ENCODE measurements around the gene CYTIP.
"Not testable (repeated sequence)": the region's sequence is repeated elsewhere in the genome, so short reads cannot be mapped to it uniquely, and the experiment has no call there.

Gene CYTIP

DNA sequence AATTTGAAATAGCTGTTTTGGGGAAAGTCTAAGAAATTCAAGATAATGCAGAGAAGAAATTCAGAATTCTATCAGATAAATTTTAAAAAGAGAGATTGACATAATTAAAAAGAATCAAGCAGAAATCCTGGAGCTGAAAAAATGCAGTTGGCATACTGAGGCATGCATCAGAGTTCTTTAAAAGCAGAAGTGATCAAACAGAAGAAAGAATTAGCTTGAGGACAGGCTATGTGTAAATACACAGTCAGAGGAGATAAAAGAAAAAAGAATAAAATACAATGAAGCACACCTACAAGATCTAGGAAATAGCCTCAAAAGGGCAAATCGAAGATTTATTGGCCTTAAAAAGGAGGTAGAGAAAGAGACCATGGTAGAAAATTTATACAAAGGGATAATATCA, 57.1 kb downstream of the CYTIP start:
- Histone ChIP-seq H3K9ac (ENCODE audit: low read length) (no peak overlapping the region), H3K4me1 (ENCODE audit: control insufficient read depth, insufficient read depth, low read length) (no peaks in the 10 kb centered on the region), H3K36me3 (ENCODE audit: control insufficient read depth, insufficient read depth, low read length) (no peaks in the 10 kb centered on the region), H3K9me3 (ENCODE audit: control insufficient read depth, low read length) (no peaks in the 10 kb centered on the region), H3K4me3 (ENCODE audit: low read length) (no peak overlapping the region), H3K27me3 (ENCODE audit: control insufficient read depth, insufficient read depth, low read length) (no peaks in the 10 kb centered on the region)

DNA sequence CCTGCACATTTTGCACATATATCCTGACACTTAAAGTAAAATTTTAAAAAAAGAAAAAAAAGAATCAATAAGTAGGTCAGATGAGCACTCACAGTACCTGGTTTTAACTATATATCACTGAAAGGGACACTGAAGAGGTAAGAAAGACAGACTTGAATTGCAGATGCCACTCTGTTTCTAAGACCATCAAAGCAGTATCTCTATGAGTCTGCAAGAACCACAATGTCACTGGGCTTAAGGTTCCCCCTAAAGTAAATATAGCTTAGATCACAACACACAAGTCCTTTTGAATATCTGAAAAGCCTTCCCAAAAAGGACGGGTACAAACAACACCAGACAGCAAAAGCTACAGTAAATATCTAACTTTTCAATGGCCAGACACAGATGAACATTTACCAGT, 57.6 kb downstream of the CYTIP start:
- Histone ChIP-seq H3K9me3 (ENCODE audit: control insufficient read depth, low read length) (no peaks in the 10 kb centered on the region), H3K4me3 (ENCODE audit: low read length) (no peak overlapping the region), H3K27me3 (ENCODE audit: control insufficient read depth, insufficient read depth, low read length) (no peaks in the 10 kb centered on the region), H3K9ac (ENCODE audit: low read length) (no peak overlapping the region), H3K4me1 (ENCODE audit: control insufficient read depth, insufficient read depth, low read length) (no peaks in the 10 kb centered on the region), H3K36me3 (ENCODE audit: control insufficient read depth, insufficient read depth, low read length) (no peaks in the 10 kb centered on the region)

DNA sequence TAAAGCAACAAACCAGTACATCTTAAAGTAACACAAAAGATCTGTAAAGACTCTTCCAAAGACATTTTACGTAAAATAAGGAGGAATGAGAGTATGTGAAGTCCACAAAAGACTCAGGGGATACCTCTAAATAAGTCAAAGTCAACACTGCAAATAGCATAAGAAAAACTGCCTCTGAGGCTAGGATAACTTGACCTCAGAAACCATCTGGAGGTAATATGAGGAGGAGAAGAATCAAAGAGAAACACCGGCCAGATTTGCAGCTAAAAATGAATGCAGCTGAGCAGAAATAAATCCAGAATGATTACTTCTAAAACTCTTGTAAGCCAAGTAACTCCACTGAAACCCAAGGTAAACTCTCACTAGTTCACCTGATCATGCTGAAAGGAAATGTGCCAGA, 66.0 kb downstream of the CYTIP start:
- Histone ChIP-seq H3K27me3 (ENCODE audit: control insufficient read depth, insufficient read depth, low read length) (no peaks in the 10 kb centered on the region), H3K4me1 (ENCODE audit: control insufficient read depth, insufficient read depth, low read length) (no peaks in the 10 kb centered on the region), H3K9me3 (ENCODE audit: control insufficient read depth, low read length) (peaks cover 5% of the 10 kb centered on the region), H3K9ac (ENCODE audit: low read length) (no peak overlapping the region), H3K4me3 (ENCODE audit: low read length) (no peak overlapping the region), H3K36me3 (ENCODE audit: control insufficient read depth, insufficient read depth, low read length) (no peaks in the 10 kb centered on the region)

DNA sequence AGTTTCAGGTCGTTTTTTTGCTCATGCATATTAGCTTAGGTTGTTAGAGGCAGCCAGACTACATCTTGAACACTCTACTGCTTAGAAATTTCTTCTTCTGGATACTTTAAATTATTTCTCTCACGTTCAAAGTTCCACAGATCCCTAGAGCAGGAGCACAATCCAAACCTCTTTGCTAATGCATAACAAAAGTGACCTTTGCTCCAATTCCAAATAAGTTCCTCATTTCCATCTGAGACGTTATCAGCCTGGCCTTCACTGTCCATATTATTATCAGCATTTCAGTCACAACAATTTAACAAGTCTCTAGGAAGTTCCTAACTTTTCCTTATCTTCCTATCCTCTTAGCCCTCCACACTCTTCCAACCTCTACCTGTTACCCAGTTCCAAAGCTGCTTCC, 67.8 kb downstream of the CYTIP start:
- peaks cover 5% of the 10 kb centered on the region for H3K9me3 ChIP-seq (ENCODE audit: control insufficient read depth, low read length)
- no peaks in the 10 kb centered on the region for H3K4me1 ChIP-seq (ENCODE audit: control insufficient read depth, insufficient read depth, low read length)
- no peaks in the 10 kb centered on the region for H3K36me3 ChIP-seq (ENCODE audit: control insufficient read depth, insufficient read depth, low read length)
- no peak overlapping the region for H3K4me3 ChIP-seq (ENCODE audit: low read length)
- H3K9ac ChIP-seq (ENCODE audit: low read length): no peak overlapping the region
- no peaks in the 10 kb centered on the region for H3K27me3 ChIP-seq (ENCODE audit: control insufficient read depth, insufficient read depth, low read length)

DNA sequence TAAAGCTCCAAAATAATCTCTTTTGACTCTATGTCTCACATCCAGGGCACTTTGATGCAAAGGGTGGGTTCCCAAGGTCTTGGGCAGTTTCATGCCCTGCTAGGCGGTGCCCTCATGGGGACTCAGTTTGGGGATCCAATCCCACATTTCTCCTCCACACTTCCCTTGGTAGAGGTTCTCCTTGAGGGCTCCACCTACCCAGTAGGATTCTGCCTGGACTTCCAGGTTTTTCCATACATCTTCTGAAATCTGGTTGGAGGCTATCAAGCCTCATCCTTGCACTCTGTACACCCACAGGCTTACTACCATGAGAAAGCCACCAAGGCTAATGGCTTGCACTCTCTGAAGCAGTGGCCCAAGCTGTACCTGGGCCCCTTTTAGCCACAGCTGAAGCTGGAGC, 68.5 kb downstream of the CYTIP start:
- Histone ChIP-seq H3K27me3 (ENCODE audit: control insufficient read depth, insufficient read depth, low read length) (no peaks in the 10 kb centered on the region), H3K9ac (ENCODE audit: low read length) (no peak overlapping the region), H3K4me1 (ENCODE audit: control insufficient read depth, insufficient read depth, low read length) (no peaks in the 10 kb centered on the region), H3K36me3 (ENCODE audit: control insufficient read depth, insufficient read depth, low read length) (no peaks in the 10 kb centered on the region), H3K9me3 (ENCODE audit: control insufficient read depth, low read length) (peaks cover 5% of the 10 kb centered on the region), H3K4me3 (ENCODE audit: low read length) (no peak overlapping the region)

DNA sequence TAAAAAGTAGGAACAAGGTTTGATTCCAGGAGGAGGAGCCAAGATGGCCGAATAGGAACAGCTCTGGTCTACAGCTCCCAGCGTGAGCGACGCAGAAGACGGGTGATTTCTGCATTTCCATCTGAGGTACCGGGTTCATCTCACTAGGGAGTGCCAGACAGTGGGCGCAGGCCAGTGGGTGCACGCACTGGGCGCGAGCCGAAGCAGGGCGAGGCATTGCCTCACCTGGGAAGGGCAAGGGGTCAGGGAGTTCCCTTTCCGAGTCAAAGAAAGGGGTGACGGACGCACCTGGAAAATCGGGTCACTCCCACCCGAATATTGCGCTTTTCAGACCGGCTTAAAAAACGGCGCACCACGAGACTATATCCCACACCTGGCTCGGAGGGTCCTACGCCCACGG, 75.4 kb downstream of the CYTIP start:
- not testable (repeated sequence) for H3K27me3 ChIP-seq (ENCODE audit: control insufficient read depth, insufficient read depth, low read length); H3K4me3 ChIP-seq (ENCODE audit: low read length); H3K9ac ChIP-seq (ENCODE audit: low read length); H3K36me3 ChIP-seq (ENCODE audit: control insufficient read depth, insufficient read depth, low read length); H3K4me1 ChIP-seq (ENCODE audit: control insufficient read depth, insufficient read depth, low read length); H3K9me3 ChIP-seq (ENCODE audit: control insufficient read depth, low read length)

DNA sequence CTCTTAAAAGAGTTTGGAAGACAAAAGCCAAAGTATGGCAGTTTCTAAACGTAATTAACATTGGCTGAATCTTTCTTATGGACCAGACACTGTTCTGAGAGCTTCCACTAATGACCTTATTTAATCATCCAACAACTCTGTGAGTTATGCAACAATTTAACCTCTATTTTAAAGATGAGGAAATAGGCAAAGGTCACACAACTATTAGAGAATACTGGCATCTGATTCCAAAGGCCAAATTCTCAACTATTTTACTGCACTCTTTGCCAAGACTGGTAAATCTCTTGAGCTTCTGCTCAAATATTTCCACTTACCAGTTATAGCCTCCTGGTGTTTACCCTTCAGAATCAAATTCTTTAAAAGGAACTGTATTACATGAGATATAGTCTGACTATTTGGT, 76.2 kb downstream of the CYTIP start:
- Histone ChIP-seq H3K9me3 (ENCODE audit: control insufficient read depth, low read length) (no peaks in the 10 kb centered on the region), H3K36me3 (ENCODE audit: control insufficient read depth, insufficient read depth, low read length) (no peaks in the 10 kb centered on the region), H3K4me1 (ENCODE audit: control insufficient read depth, insufficient read depth, low read length) (no peaks in the 10 kb centered on the region), H3K4me3 (ENCODE audit: low read length) (no peak overlapping the region), H3K27me3 (ENCODE audit: control insufficient read depth, insufficient read depth, low read length) (no peaks in the 10 kb centered on the region), H3K9ac (ENCODE audit: low read length) (no peak overlapping the region)

Data from mucosa of stomach (tissue), 1 donor.